ENCODE data around the gene TMEM135. TPM values are rescaled to one million over a fixed set of nuclear protein-coding genes. Genes with fewer than 3 reads are reported as not detected.

Gene TMEM135
- total RNA-seq, 1 experiment from 2014 or later, result 65.5 TPM

GRCh38 chr11:87031433-87032170, 6.1 kb upstream of the TMEM135 start:
- DNase-seq (ENCODE audit: low read depth, low spot score), result no peak
- in situ Hi-C loops (cut with HindIII; ENCODE audit: low pct_unique_long_range_greater_than_20kb, low sequenced_read_pairs), result no loop called here
- intact Hi-C loops (cut with micrococcal nuclease; ENCODE audit: unreplicated experiment), result no loop called here
- no peak; the same call in 1 of the 2 replicates for ATAC-seq
- Histone ChIP-seq H3K4me3 (ENCODE audit: low read depth in 2 of 2, low read length in 2 of 2) (no peak overlapping the region), H3K36me3 (ENCODE audit: control insufficient read depth, insufficient read depth, low read length) (no peaks in the 10 kb centered on the region), H3K9me3 (ENCODE audit: control insufficient read depth, insufficient read depth, low read depth, low read length) (no peaks in the 10 kb centered on the region), H3K27ac (ENCODE audit: low read length) (no peak overlapping the region), H3K4me1 (ENCODE audit: control insufficient read depth, insufficient read depth, low read length) (peaks cover 19% of the 10 kb centered on the region), H3K27me3 (ENCODE audit: control insufficient read depth, insufficient read depth, low read length) (no peaks in the 10 kb centered on the region)
- BruUV-seq (replicated peaks), result no TSS peak
- POLR2A ChIA-PET, result no interaction called here
- TF ChIP-seq REST (IDR thresholded peaks at IDR 0.05; ENCODE audit: insufficient read depth in 1 of 2, low read depth in 2 of 2, low read length in 1 of 2), result no peak
- no peak for TF ChIP-seq POLR2AphosphoS5 (IDR thresholded peaks at IDR 0.05; ENCODE audit: low read depth, low read length)
- no peak for TF ChIP-seq SIN3A (IDR thresholded peaks at IDR 0.05; ENCODE audit: borderline replicate concordance, insufficient read depth, low read depth, low read length)
- TF ChIP-seq CTCF (IDR thresholded peaks at IDR 0.05), result no peak
- no peak for TF ChIP-seq TCF7L2 (IDR thresholded peaks at IDR 0.05; ENCODE audit: low read depth, low read length)
- CTCF ChIA-PET, result no interaction called here

- no peak overlapping the region for H3K4me3 ChIP-seq (ENCODE audit: low read depth in 2 of 2, low read length in 2 of 2)
- ChIA-PET POLR2A (no interaction called here), CTCF (no interaction called here)
- DNase-seq (ENCODE audit: low read depth, low spot score), result no peak
- intact Hi-C loops (cut with micrococcal nuclease; ENCODE audit: unreplicated experiment) (no loop called here), in situ Hi-C loops (cut with HindIII; ENCODE audit: low pct_unique_long_range_greater_than_20kb, low sequenced_read_pairs) (no loop called here)
- no peak for TF ChIP-seq TCF7L2 (IDR thresholded peaks at IDR 0.05; ENCODE audit: low read depth, low read length)
- TF ChIP-seq CTCF (IDR thresholded peaks at IDR 0.05), result no peak
- TF ChIP-seq REST (IDR thresholded peaks at IDR 0.05; ENCODE audit: insufficient read depth in 1 of 2, low read depth in 2 of 2, low read length in 1 of 2), result no peak
- TF ChIP-seq SIN3A (IDR thresholded peaks at IDR 0.05; ENCODE audit: borderline replicate concordance, insufficient read depth, low read depth, low read length), result no peak
- TF ChIP-seq POLR2AphosphoS5 (IDR thresholded peaks at IDR 0.05; ENCODE audit: low read depth, low read length), result no peak
- H3K27ac ChIP-seq (ENCODE audit: low read length), result no peak overlapping the region
- no peaks in the 10 kb centered on the region for H3K9me3 ChIP-seq (ENCODE audit: control insufficient read depth, insufficient read depth, low read depth, low read length)
- no peaks in the 10 kb centered on the region for H3K27me3 ChIP-seq (ENCODE audit: control insufficient read depth, insufficient read depth, low read length)
- no peaks in the 10 kb centered on the region; the same call in 1 of the 2 replicates for H3K36me3 ChIP-seq (ENCODE audit: control insufficient read depth, insufficient read depth, low read length)
- BruUV-seq (replicated peaks), result no TSS peak
- peaks cover 26% of the 10 kb centered on the region for H3K4me1 ChIP-seq (ENCODE audit: control insufficient read depth, insufficient read depth, low read length)
- no peak for ATAC-seq
These were observed 4.2 kb upstream of the TMEM135 start for GRCh38 chr11:87033561-87033960.
